Heart left ventricle (tissue), 13 donors: ENCODE data around the gene PDGFRB.

Experiments used
- POLR2A ChIP-seq, 2 donors: fragments of 450-650 bp; IDR thresholded peaks; one replicate each; pipeline ENCODE4 v1.6.1; 2017; ENCODE audit warnings: antibody characterized with exemption in 2 of 2, mild to moderate bottlenecking in 2 of 2, moderate library complexity in 2 of 2
- TF ChIP-seq, protein P1 (sequence below), 12 donors: fragments of 200-600 bp; sonication (generic) in 4 of 12; IDR thresholded peaks; one replicate each; pipeline versions ENCODE4 v1.5.0 to v1.8.0; 2018 to 2022; ENCODE audit warnings: antibody characterized with exemption in 12 of 12, mild to moderate bottlenecking in 5 of 12
- donor health status: ischemic (EF 13 %, LVEDD 7.1; RV severe dilation, severe dysfunction).
- donor health status: DM: no; HTN: yes; CAD: no.
- donor health status: DM: no; HTN: no; CAD: no.
- donor health status: ischemic (EF 25% LVEDD 6.9; RV normal size, moderate dysfunction).
- donor health status: ischemic (EF 25% LVEDD 5.7; RV mildly dilated, moderate dysfunction).
- donor health status: ischemic (EF 35%, LVEDD 5.7; RV mildly dilated, moderate dysfunction).
- donor health status: nonischemic (EF 11% LVEDD 7.7; RV severe dilation, severe dysfunction).
- donor health status: DM: yes; HTN: yes; CAD: no.
- donor health status: PGD.
- donor health status: ischemic (EF 29% LVEDD 5.4; RV normal size, mild dysfunction).
- donor health status: nonischemic (EF 23%, LVEDD 6.1; RV moderate dilation, normal function).

DNA sequence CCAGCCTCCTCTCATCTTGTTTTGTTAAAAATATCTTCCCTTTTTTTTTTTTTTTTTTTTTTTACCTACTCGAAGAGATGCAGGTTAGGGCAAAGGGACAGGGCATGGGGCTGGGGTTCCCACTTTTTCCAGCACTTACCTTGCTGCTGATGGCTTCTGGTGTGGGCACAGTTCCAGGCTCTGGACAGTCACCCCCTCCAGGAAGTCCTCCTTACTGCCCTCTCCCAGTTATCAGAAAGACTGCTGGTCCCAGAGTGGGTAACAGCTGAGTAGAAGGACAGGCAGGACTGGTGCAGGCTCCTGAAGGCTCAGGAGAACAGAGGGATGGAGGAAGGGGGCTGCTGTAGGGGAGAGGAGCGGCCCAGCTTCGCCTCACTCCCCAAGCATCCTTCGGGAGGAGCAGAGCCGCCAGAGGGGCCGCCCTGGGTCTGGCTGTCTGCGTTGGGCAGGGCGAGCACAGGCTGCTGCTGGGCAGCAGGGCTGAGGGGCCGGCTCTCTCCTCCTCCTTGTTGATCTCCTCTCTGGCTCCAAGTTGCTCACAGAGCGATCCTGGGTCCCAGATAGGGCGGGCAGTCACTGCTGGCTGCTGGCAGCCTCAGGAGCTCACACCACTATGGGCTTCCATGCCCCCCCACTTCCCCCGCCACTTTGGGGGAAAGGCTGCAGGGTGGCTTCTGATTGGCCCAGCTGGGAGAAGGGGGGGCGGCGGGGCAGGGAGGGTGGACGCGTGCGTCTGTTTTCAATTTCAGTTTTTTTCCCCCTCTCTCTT is at the start of gene PDGFRB:
- TF ChIP-seq, protein P1, sequence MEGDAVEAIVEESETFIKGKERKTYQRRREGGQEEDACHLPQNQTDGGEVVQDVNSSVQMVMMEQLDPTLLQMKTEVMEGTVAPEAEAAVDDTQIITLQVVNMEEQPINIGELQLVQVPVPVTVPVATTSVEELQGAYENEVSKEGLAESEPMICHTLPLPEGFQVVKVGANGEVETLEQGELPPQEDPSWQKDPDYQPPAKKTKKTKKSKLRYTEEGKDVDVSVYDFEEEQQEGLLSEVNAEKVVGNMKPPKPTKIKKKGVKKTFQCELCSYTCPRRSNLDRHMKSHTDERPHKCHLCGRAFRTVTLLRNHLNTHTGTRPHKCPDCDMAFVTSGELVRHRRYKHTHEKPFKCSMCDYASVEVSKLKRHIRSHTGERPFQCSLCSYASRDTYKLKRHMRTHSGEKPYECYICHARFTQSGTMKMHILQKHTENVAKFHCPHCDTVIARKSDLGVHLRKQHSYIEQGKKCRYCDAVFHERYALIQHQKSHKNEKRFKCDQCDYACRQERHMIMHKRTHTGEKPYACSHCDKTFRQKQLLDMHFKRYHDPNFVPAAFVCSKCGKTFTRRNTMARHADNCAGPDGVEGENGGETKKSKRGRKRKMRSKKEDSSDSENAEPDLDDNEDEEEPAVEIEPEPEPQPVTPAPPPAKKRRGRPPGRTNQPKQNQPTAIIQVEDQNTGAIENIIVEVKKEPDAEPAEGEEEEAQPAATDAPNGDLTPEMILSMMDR (IDR thresholded peaks at IDR 0.05) = peak in 1 of 12 donors; percentile 13
- peak in 1 of 2 donors; percentile 81 for TF ChIP-seq POLR2A (IDR thresholded peaks at IDR 0.05)
